ENCODE measurements around the gene OPA1.

The OPA1 gene, protein sequence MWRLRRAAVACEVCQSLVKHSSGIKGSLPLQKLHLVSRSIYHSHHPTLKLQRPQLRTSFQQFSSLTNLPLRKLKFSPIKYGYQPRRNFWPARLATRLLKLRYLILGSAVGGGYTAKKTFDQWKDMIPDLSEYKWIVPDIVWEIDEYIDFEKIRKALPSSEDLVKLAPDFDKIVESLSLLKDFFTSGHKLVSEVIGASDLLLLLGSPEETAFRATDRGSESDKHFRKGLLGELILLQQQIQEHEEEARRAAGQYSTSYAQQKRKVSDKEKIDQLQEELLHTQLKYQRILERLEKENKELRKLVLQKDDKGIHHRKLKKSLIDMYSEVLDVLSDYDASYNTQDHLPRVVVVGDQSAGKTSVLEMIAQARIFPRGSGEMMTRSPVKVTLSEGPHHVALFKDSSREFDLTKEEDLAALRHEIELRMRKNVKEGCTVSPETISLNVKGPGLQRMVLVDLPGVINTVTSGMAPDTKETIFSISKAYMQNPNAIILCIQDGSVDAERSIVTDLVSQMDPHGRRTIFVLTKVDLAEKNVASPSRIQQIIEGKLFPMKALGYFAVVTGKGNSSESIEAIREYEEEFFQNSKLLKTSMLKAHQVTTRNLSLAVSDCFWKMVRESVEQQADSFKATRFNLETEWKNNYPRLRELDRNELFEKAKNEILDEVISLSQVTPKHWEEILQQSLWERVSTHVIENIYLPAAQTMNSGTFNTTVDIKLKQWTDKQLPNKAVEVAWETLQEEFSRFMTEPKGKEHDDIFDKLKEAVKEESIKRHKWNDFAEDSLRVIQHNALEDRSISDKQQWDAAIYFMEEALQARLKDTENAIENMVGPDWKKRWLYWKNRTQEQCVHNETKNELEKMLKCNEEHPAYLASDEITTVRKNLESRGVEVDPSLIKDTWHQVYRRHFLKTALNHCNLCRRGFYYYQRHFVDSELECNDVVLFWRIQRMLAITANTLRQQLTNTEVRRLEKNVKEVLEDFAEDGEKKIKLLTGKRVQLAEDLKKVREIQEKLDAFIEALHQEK

DNA sequence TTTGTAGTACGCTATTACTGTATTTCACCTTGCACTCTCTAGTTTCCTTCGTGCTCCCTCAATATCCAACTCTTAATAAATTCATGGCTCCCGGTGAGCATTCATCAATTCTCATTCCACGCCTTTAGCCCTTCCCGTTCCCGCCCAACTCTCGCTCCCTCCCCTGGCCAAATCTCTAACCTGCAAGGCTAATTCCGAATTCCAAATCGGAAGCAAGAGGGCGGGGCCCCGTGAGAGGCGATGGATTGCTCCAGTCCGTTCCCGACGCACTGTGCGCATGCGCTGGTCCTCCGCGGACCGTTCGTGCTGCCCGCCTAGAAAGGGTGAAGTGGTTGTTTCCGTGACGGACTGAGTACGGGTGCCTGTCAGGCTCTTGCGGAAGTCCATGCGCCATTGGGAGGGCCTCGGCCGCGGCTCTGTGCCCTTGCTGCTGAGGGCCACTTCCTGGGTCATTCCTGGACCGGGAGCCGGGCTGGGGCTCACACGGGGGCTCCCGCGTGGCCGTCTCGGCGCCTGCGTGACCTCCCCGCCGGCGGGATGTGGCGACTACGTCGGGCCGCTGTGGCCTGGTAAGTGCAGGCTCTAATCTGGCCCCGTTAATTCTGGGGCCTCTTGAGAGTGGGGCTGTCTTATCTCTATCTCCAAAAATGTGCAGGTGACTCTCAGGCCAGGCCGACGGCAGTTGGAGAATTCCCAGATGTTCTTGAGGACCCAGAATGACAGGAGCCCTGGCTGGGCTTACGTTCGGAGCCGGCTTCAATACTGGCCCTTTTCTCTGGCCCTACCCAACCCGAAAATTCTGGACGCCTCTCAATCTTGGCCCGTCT is at the start of gene OPA1:
TSS of gene OPA1 (plus strand) at position 368 of the 827 bp plus-strand sequence. CDS start at position 538, 170 bp downstream.
- TF ChIP-seq, protein P1, sequence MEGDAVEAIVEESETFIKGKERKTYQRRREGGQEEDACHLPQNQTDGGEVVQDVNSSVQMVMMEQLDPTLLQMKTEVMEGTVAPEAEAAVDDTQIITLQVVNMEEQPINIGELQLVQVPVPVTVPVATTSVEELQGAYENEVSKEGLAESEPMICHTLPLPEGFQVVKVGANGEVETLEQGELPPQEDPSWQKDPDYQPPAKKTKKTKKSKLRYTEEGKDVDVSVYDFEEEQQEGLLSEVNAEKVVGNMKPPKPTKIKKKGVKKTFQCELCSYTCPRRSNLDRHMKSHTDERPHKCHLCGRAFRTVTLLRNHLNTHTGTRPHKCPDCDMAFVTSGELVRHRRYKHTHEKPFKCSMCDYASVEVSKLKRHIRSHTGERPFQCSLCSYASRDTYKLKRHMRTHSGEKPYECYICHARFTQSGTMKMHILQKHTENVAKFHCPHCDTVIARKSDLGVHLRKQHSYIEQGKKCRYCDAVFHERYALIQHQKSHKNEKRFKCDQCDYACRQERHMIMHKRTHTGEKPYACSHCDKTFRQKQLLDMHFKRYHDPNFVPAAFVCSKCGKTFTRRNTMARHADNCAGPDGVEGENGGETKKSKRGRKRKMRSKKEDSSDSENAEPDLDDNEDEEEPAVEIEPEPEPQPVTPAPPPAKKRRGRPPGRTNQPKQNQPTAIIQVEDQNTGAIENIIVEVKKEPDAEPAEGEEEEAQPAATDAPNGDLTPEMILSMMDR (IDR thresholded peaks at IDR 0.05): peak; percentile 61
- Histone ChIP-seq H3K27ac (peak within 1 kb of the TSS; percentile 84), H3K27me3 (ENCODE audit: control insufficient read depth, insufficient read depth, low read length) (no peaks in the 10 kb centered on the region), H3K9me3 (ENCODE audit: control insufficient read depth, low read length) (no peaks in the 10 kb centered on the region), H3K9ac (peak within 1 kb of the TSS; percentile 85), H3K4me1 (peaks cover 2% of the 10 kb centered on the region), H3K79me2 (peaks cover 39% of the 10 kb centered on the region), H3K4me2 (ENCODE audit: low read length) (peak within 1 kb of the TSS; percentile 83), H2AFZ (peak within 1 kb of the TSS; percentile 98), H3K36me3 (ENCODE audit: control insufficient read depth, insufficient read depth, low read length) (no peaks in the 10 kb centered on the region), H3K4me3 (ENCODE audit: low read depth, low read length) (peak within 1 kb of the TSS; percentile 94)

DNA sequence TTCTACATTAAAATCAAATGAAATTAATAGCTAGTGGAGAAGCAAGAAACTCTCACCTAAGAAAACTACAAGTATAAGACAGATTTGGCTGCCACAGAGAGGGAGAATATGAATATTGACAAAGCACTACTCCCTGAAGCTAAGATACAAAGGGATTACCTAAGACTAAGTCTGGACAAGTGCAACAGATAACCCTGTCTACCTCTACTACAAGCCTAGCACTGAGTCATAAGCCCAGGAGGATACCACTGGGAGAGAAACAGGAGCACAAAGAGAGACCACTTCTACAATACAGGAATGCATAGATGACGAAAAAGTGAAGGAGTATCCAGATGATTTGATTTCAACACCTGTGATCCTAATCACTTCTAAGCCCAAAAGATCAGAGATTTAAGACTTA is 48.7 kb upstream of the OPA1 start:
- Histone ChIP-seq H3K27me3 (ENCODE audit: control insufficient read depth, insufficient read depth, low read length) (no peaks in the 10 kb centered on the region), H3K9ac (no peak overlapping the region), H3K36me3 (ENCODE audit: control insufficient read depth, insufficient read depth, low read length) (peaks cover 3% of the 10 kb centered on the region), H3K4me3 (ENCODE audit: low read depth, low read length) (no peak overlapping the region), H3K27ac (peak overlapping the region; percentile 4), H2AFZ (no peak overlapping the region), H3K79me2 (peaks cover 22% of the 10 kb centered on the region), H3K4me2 (ENCODE audit: low read length) (peak overlapping the region; percentile 0), H3K9me3 (ENCODE audit: control insufficient read depth, low read length) (no peaks in the 10 kb centered on the region), H3K4me1 (peaks cover 16% of the 10 kb centered on the region)
- TF ChIP-seq, protein P1 (IDR thresholded peaks at IDR 0.05): no peak

DNA sequence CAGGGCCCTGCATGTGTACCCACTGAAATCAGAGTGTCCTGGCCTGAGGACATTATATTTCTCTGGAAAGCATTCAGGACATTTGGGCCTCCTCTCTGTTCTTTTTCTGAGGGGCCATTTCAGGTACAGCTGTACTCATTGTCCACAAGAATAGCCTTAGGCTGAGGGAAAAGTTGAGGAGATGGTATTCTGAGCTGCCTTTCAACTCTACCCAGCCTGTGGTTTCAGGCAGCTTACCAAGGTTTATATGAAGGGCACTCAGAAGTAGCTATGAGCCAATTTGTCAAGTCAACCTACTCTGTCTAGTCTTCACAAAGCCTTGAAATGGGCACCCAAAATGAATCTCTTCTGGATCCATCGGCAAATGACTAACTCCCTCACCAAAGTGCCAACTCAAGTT is 47.7 kb upstream of the OPA1 start:
- TF ChIP-seq, protein P1 (IDR thresholded peaks at IDR 0.05): no peak
- no peak overlapping the region for H2AFZ ChIP-seq
- peaks cover 26% of the 10 kb centered on the region for H3K79me2 ChIP-seq
- H3K9ac ChIP-seq: no peak overlapping the region
- H3K4me1 ChIP-seq: peaks cover 16% of the 10 kb centered on the region
- H3K27ac ChIP-seq: peak overlapping the region; percentile 51
- H3K9me3 ChIP-seq (ENCODE audit: control insufficient read depth, low read length): no peaks in the 10 kb centered on the region
- H3K4me3 ChIP-seq (ENCODE audit: low read depth, low read length): no peak overlapping the region
- H3K4me2 ChIP-seq (ENCODE audit: low read length): peak overlapping the region; percentile 26
- peaks cover 3% of the 10 kb centered on the region for H3K36me3 ChIP-seq (ENCODE audit: control insufficient read depth, insufficient read depth, low read length)
- no peaks in the 10 kb centered on the region for H3K27me3 ChIP-seq (ENCODE audit: control insufficient read depth, insufficient read depth, low read length)

DNA sequence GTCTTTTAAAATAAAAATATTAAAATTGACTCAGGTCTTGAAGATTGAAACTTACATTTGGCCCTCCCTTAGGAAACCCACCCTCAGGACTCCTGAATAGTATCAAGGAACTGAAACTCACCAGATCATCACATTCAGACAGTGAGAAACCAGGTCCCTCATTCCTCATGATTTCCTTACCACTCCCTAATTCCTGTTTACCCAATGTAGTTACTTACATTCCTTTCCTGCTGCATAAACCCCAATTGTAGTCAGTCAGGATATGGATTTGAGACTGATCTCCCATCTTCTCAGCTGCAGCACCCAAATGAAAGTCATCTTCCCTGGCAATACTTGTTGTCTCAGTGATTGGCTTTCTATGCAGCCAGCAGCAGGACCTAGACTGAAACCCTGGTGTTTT is 46.9 kb upstream of the OPA1 start:
- TF ChIP-seq, protein P1 (IDR thresholded peaks at IDR 0.05): no peak
- Histone ChIP-seq H3K27ac (no peak overlapping the region), H3K4me3 (ENCODE audit: low read depth, low read length) (no peak overlapping the region)

More for the DNA sequence above, 46.9 kb upstream of the OPA1 start:
- Histone ChIP-seq H3K4me1 (peaks cover 16% of the 10 kb centered on the region), H3K79me2 (peaks cover 30% of the 10 kb centered on the region), H3K9ac (no peak overlapping the region), H3K27me3 (ENCODE audit: control insufficient read depth, insufficient read depth, low read length) (no peaks in the 10 kb centered on the region), H3K4me2 (ENCODE audit: low read length) (no peak overlapping the region), H3K9me3 (ENCODE audit: control insufficient read depth, low read length) (no peaks in the 10 kb centered on the region), H3K36me3 (ENCODE audit: control insufficient read depth, insufficient read depth, low read length) (peaks cover 3% of the 10 kb centered on the region), H2AFZ (no peak overlapping the region)
